HepG2 (cell line): ENCODE measurements around the gene MDP1. TPM values are rescaled to one million over a fixed set of nuclear protein-coding genes. Genes with fewer than 3 reads are reported as not detected.

Source experiments
- ATAC-seq: fragments of 200-7000 bp; cut with Tn5 transposase; 3 replicates; pipeline ENCODE4 v1.9.1; 2020; ENCODE audit warnings: mild to moderate bottlenecking, moderate library complexity
- BruUV-seq: library from RNA; stranded (reverse); fragments of 400-500 nt; replicated peaks from 2 replicates; lab custom pipeline; 2021; lab: Mats Ljungman, UMichigan
- CTCF ChIA-PET: fragments of 300-600 bp; formaldehyde crosslinking; extraction: SDS; loops from one replicate; lab custom pipeline; 2021; ENCODE audit warnings: low total read pairs, inconsistent platforms, low intra/inter-chr PET ratio; lab: Yijun Ruan, JAX
- POLR2A ChIA-PET: fragments of 350-600 bp; sonication (Branson Sonifier 250); formaldehyde crosslinking; loops from one replicate; lab custom pipeline; 2020; ENCODE audit warnings: antibody characterized with exemption, inconsistent platforms; lab: Yijun Ruan, JAX
- DNase-seq: peaks from one replicate; pipeline ENCODE4 v3.0.0-alpha.2; 2015; ENCODE audit warnings: low spot score
- FAIRE-seq: peaks from 3 replicates; lab custom pipeline; 2011; peaks lifted over from hg19 to GRCh38; lab: Jason Lieb, UNC
- H2AFZ ChIP-seq: one replicate; pipeline ENCODE4 v1.6.1; 2011; ENCODE audit warnings: low read length, inconsistent platforms
- H3K27ac ChIP-seq: fragments of 300-600 bp; 3 replicates; pipeline ENCODE4 v1.8.0; 2011; ENCODE audit warnings: mixed run types, mild to moderate bottlenecking, mixed read lengths, low read length, inconsistent platforms; ENCODE audit not compliant: insufficient read depth; ENCODE audit errors: extremely low read length
- H3K27me3 ChIP-seq, 2 experiments: fragments of 200-600 bp in 1 of 2; 2 replicates in 1 of 2; 3 replicates in 1 of 2; pipeline versions ENCODE4 v1.6.0 to v1.8.0; 2011; ENCODE audit warnings: low read length in 2 of 2, mild to moderate bottlenecking in 2 of 2, moderate library complexity in 2 of 2, inconsistent platforms in 1 of 2; ENCODE audit not compliant: insufficient read depth in 2 of 2, control insufficient read depth in 1 of 2
- H3K36me3 ChIP-seq, 2 experiments: fragments of 200-600 bp in 1 of 2; replicated peaks in 1 of 2; 2 replicates in 1 of 2; 3 replicates in 1 of 2; pipeline versions ENCODE4 v1.5.1 to v1.8.0; 2011; ENCODE audit warnings: low read length in 2 of 2, inconsistent platforms in 1 of 2; ENCODE audit not compliant: insufficient read depth in 2 of 2, control insufficient read depth in 1 of 2
- H3K4me1 ChIP-seq: 2 replicates; pipeline ENCODE4 v1.5.1; 2012; ENCODE audit warnings: low read length, inconsistent platforms; ENCODE audit not compliant: insufficient read depth
- H3K4me2 ChIP-seq: 2 replicates; pipeline ENCODE4 v1.6.0; 2011; ENCODE audit warnings: low read depth, low read length, inconsistent platforms
- H3K4me3 ChIP-seq, 3 experiments: fragments of 200-600 bp in 1 of 3; sonication (generic), shearing (Covaris generic) in 1 of 3; replicated peaks in 1 of 3; 2 replicates each; pipeline ENCODE4 v1.5.1; 2011 to 2016; ENCODE audit warnings: low read length in 3 of 3, inconsistent platforms in 2 of 3, low read depth in 2 of 3, mild to moderate bottlenecking in 2 of 3, control low read depth in 1 of 3, mixed read lengths in 1 of 3; ENCODE audit not compliant: insufficient read depth in 1 of 3
- H3K79me2 ChIP-seq: one replicate; pipeline ENCODE4 v1.6.1; 2011; ENCODE audit warnings: low read length, inconsistent platforms; ENCODE audit not compliant: insufficient read depth
- H3K9ac ChIP-seq: 2 replicates; pipeline ENCODE4 v1.6.0; 2011; ENCODE audit warnings: mild to moderate bottlenecking, low read depth, low read length, inconsistent platforms; ENCODE audit not compliant: insufficient read depth
- H3K9me3 ChIP-seq: 2 replicates; pipeline ENCODE4 v1.5.1; 2012; ENCODE audit warnings: mild to moderate bottlenecking, low read length
- H4K20me1 ChIP-seq: 2 replicates; pipeline ENCODE4 v1.6.0; 2011; ENCODE audit warnings: inconsistent platforms, mild to moderate bottlenecking, low read length, moderate library complexity; ENCODE audit not compliant: insufficient read depth
- AGO2 ChIP-seq: fragments of 200-400 bp; formaldehyde crosslinking; optimal IDR thresholded peaks from 2 replicates; pipeline ENCODE3; 2017; ENCODE audit warnings: mild to moderate bottlenecking, low read depth, low read length, moderate library complexity
- DNMT1 ChIP-seq: sonication (generic); formaldehyde crosslinking; IDR thresholded peaks from 2 replicates; pipeline ENCODE4 v1.5.1; 2020; ENCODE audit warnings: mild to moderate bottlenecking, missing genetic modification reagents
- GATA4 ChIP-seq: sonication (generic); IDR thresholded peaks from 2 replicates; pipeline ENCODE4 v1.6.1; 2016; ENCODE audit warnings: antibody characterized with exemption, low read depth, borderline replicate concordance
- GPBP1L1 ChIP-seq: sonication (generic); formaldehyde crosslinking; IDR thresholded peaks from 2 replicates; pipeline ENCODE4 v1.5.0; 2020; ENCODE audit warnings: mild to moderate bottlenecking, missing genetic modification reagents
- HHEX ChIP-seq: IDR thresholded peaks from 2 replicates; pipeline ENCODE4 v1.6.1; 2016; ENCODE audit warnings: control low read depth
- JDP2 ChIP-seq: sonication (generic); formaldehyde crosslinking; IDR thresholded peaks from 2 replicates; pipeline ENCODE4 v1.8.1; 2022; ENCODE audit warnings: missing genetic modification reagents, borderline replicate concordance
- KDM3A ChIP-seq: IDR thresholded peaks from 2 replicates; pipeline ENCODE4 v1.6.1; 2018; ENCODE audit warnings: low read depth, missing compliant biosample characterization
- NR2F6 ChIP-seq, 2 experiments: IDR thresholded peaks; 2 replicates each; pipeline ENCODE4 v1.6.1; 2016; ENCODE audit warnings: antibody characterized with exemption in 1 of 2, mild to moderate bottlenecking in 1 of 2
- POLR2G ChIP-seq: fragments of 200-400 bp; formaldehyde crosslinking; IDR thresholded peaks from 2 replicates; pipeline ENCODE4 v1.6.1; 2018; ENCODE audit warnings: mild to moderate bottlenecking, low read depth, low read length, moderate library complexity
- PRMT3 ChIP-seq: sonication (generic); formaldehyde crosslinking; IDR thresholded peaks from 2 replicates; pipeline ENCODE4 v1.8.1; 2022; ENCODE audit warnings: low read depth, mild to moderate bottlenecking, moderate library complexity, missing genetic modification reagents, borderline replicate concordance
- RBFOX2 ChIP-seq: fragments of 200-400 bp; formaldehyde crosslinking; IDR thresholded peaks from 2 replicates; pipeline ENCODE4 v1.6.1; 2017; ENCODE audit warnings: low read depth, mild to moderate bottlenecking, low read length
- SETDB1 ChIP-seq: sonication (generic); formaldehyde crosslinking; IDR thresholded peaks from 2 replicates; pipeline ENCODE4 v1.5.1; 2020; ENCODE audit warnings: missing genetic modification reagents, mild to moderate bottlenecking, borderline replicate concordance
- ZMYM3 ChIP-seq: sonication (generic); formaldehyde crosslinking; IDR thresholded peaks from 2 replicates; pipeline ENCODE4 v1.5.1; 2020; ENCODE audit warnings: mild to moderate bottlenecking, missing genetic modification reagents
- ZNF280B ChIP-seq: sonication (generic); formaldehyde crosslinking; IDR thresholded peaks from 2 replicates; pipeline ENCODE4 v1.5.0; 2020; ENCODE audit warnings: missing genetic modification reagents, mild to moderate bottlenecking, borderline replicate concordance
- ZNF570 ChIP-seq: sonication (generic); formaldehyde crosslinking; IDR thresholded peaks from 2 replicates; pipeline ENCODE4 v1.4.0; 2020; ENCODE audit warnings: mild to moderate bottlenecking, missing genetic modification reagents, borderline replicate concordance
- ZNF746 ChIP-seq: sonication (generic); formaldehyde crosslinking; IDR thresholded peaks from 2 replicates; pipeline ENCODE4 v1.8.0; 2022; ENCODE audit warnings: mild to moderate bottlenecking, missing genetic modification reagents
- WGBS: methylation state at CpG from one replicate; pipeline ENCODE4 v1.1.6; 2017; ENCODE audit warnings: low lambda C conversion rate; 5-methylcytosine and 5-hydroxymethylcytosine counted together
- in situ Hi-C: cut with HindIII; loops from 2 replicates; pipeline ENCODE4 v1.10.0; 2017; ENCODE audit warnings: low pct_unique_long_range_greater_than_20kb; ENCODE audit not compliant: extremely low pct_ligation_motif_present
- intact Hi-C: fragments of 100-400 bp; cut with micrococcal nuclease; formaldehyde crosslinking; loops from one replicate; pipeline ENCODE4 v1.10.0; 2022; ENCODE audit not compliant: unreplicated experiment
- polyA plus RNA-seq, 8 experiments: library from polyadenylated mRNA; depleted of rRNA in 3 of 8; stranded (reverse) in 7 of 8; unstranded in 1 of 8; fragments of >200 nt; fragmentation: Illumina TruSeq in 4 of 8; extraction: Trizol in 4 of 8; gene quantifications; 2 replicates each; pipeline versions ENCODE4 v1.2.1 to v1.2.3, GENCODE V29; 2011 to 2016; ENCODE audit warnings: low read depth in 4 of 8, missing spikeins in 1 of 8, mixed read lengths in 1 of 8; ENCODE audit not compliant: insufficient read depth in 1 of 8
- total RNA-seq, 5 experiments: library from RNA; depleted of rRNA; stranded (reverse); fragments of >200 nt; fragmentation: Illumina TruSeq; extraction: Trizol; gene quantifications; 2 replicates each; pipeline ENCODE4 v1.2.3, GENCODE V29; 2016; ENCODE audit warnings: low read depth in 1 of 5

Gene MDP1
- total and polyA plus RNA-seq, 2 of the 13 experiments (the other 11 are each of a cell fraction or from before 2014, with no cell fraction given), result 44.1 to 48.7 TPM

DNA sequence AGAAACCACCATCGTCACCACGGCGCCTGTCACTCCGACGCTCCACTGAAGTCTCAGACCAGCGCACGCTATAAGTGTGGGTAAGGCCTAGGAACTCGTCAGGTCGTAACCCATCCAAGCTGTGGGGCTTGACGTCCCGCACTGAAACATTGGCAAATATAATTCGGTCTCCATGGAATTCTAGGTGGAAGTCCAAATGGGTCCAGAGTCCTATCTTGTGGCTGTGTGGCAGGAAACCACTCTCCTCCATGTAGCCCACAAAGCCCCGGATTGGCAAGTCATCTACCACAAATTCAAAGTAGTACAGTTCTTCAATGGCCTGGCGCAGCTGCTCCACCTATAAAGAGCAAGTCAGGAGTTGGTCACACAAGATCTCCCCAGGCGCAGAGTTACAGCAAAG is 22.9 kb downstream of the MDP1 start:
- 97% methylated on average over 15 of the region's 15 CpGs for WGBS
- POLR2A ChIA-PET, result interaction anchor here (4.3 kb wide), 1 partner anchor 20 kb away, joined by 230 read pairs; the partner anchor contains the start of genes CHMP4A and MDP1

DNA sequence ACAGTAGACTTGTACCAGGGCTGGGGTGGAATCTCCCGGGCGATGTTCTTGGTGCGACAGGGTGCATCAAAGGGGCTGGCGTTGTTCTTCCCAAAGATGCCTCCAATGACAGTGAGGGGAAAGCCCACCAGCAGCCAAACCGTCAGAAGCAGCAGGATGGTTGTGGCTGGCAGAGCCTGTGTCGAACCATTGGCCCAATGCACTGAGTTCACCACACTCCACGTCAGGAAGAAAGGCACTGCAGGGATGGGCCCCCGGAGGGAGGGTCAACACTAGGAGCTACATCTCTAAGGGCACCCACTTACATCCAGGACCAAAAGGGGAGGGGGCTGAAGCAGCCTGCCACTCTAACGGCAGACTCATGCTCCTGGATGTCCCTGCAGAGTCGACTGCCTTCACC is 25.4 kb downstream of the MDP1 start:
- H4K20me1 ChIP-seq, result no peaks in the 10 kb centered on the region
- in situ Hi-C loops (no loop called here), intact Hi-C loops (no loop called here)
- FAIRE-seq, result no peak
- no TSS peak for BruUV-seq
- no peak for ATAC-seq
- peaks cover 41 to 51% of the 10 kb centered on the region in 2 experiments for H3K36me3 ChIP-seq
- CTCF ChIA-PET, result no interaction called here
- no peak overlapping the region for H3K4me2 ChIP-seq
- no peak for DNase-seq
- H3K79me2 ChIP-seq, result peaks cover 37% of the 10 kb centered on the region
- no peak overlapping the region for H2AFZ ChIP-seq
- H3K27ac ChIP-seq, result no peak overlapping the region
- POLR2A ChIA-PET, result interaction anchor here (0.7 to 6.4 kb wide), 5 partner anchors 12 to 94 kb away, joined by 3 to 65 read pairs (median 38); partner anchors contain the start of genes CHMP4A, IRF9 and PSME2
- no peaks in the 10 kb centered on the region for H3K27me3 ChIP-seq
- no peaks in the 10 kb centered on the region for H3K9me3 ChIP-seq
- no peak overlapping the region for H3K4me3 ChIP-seq
- WGBS, result 94% methylated on average over 10 of the region's 10 CpGs
- peaks cover 57% of the 10 kb centered on the region for H3K4me1 ChIP-seq
- no peak overlapping the region for H3K9ac ChIP-seq
- TF ChIP-seq RBFOX2, result 0 out of 2 replicates have a peak, but pooled peaks have one; percentile 49
- peak; percentile 54 for TF ChIP-seq AGO2
- TF ChIP-seq ZNF746 (CRISPR knock-in tag), result no peak
- TF ChIP-seq DNMT1 (CRISPR knock-in tag), result 0 out of 2 replicates have a peak, but pooled peaks have one; percentile 15
- TF ChIP-seq ZNF570 (CRISPR knock-in tag), result no peak
- no peak for TF ChIP-seq KDM3A (CRISPR knock-in tag)
- TF ChIP-seq POLR2G, result peak; percentile 44; the same call in 1 of the 2 replicates
- TF ChIP-seq NR2F6 (IDR thresholded peaks at IDR 0.05), result no peak
- no peak for TF ChIP-seq NR2F6 (CRISPR knock-in tag; IDR thresholded peaks at IDR 0.05)
- TF ChIP-seq GATA4, result no peak
- TF ChIP-seq ZNF280B (CRISPR knock-in tag), result peak; percentile 35; the same call in 1 of the 2 replicates

More for the DNA sequence above, 22.9 kb downstream of the MDP1 start:
- no peak for DNase-seq
- Histone ChIP-seq H3K36me3 (peaks cover 18 to 29% of the 10 kb centered on the region in 2 experiments; a peak in 4 of 5 replicates), H3K79me2 (peaks cover 41% of the 10 kb centered on the region), H3K4me3 (no peak overlapping the region), H3K9ac (no peak overlapping the region), H4K20me1 (no peaks in the 10 kb centered on the region), H3K9me3 (no peaks in the 10 kb centered on the region), H3K27me3 (no peaks in the 10 kb centered on the region; a peak in 1 of 5 replicates), H3K4me1 (peaks cover 63% of the 10 kb centered on the region), H3K27ac (no peak overlapping the region), H3K4me2 (no peak overlapping the region), H2AFZ (no peak overlapping the region)
- ATAC-seq, result no peak
- TF ChIP-seq RBFOX2, result peak; percentile 3; the same call in 1 of the 2 replicates
- no peak for TF ChIP-seq JDP2 (CRISPR knock-in tag)
- no peak for TF ChIP-seq HHEX (CRISPR knock-in tag)
- TF ChIP-seq ZMYM3, result no peak
- no peak for TF ChIP-seq SETDB1 (CRISPR knock-in tag)
- TF ChIP-seq PRMT3, result no peak
- TF ChIP-seq GPBP1L1 (CRISPR knock-in tag), result no peak
- CTCF ChIA-PET, result no interaction called here
- in situ Hi-C loops (no loop called here), intact Hi-C loops (no loop called here)
- no peak for FAIRE-seq
- no TSS peak for BruUV-seq
